ENCODE measurements around the gene ABCA3.

Gene ABCA3

GRCh38 chr16:2308089-2308962 is 32.2 kb downstream of the ABCA3 start:
- DNase-seq (ENCODE audit: low read depth), result no peak

GRCh38 chr16:2299915-2300192 is 40.7 kb downstream of the ABCA3 start:
- DNase-seq (ENCODE audit: low read depth), result no peak

GRCh38 chr16:2299121-2299914 is 41.2 kb downstream of the ABCA3 start:
- no peak for DNase-seq (ENCODE audit: low read depth)

GRCh38 chr16:2298621-2299020 is 41.9 kb downstream of the ABCA3 start:
- no peak for DNase-seq (ENCODE audit: low read depth)

GRCh38 chr16:2297506-2297860 is 43.0 kb downstream of the ABCA3 start:
- no peak for DNase-seq (ENCODE audit: low read depth)

- no peak for DNase-seq (ENCODE audit: low read depth)
Measured at GRCh38 chr16:2296661-2297505, 43.6 kb downstream of the ABCA3 start.

- no peak for DNase-seq (ENCODE audit: low read depth)
Measured at GRCh38 chr16:2295056-2295798, 45.3 kb downstream of the ABCA3 start.

GRCh38 chr16:2292221-2292620 is 48.3 kb downstream of the ABCA3 start:
- no peak for DNase-seq (ENCODE audit: low read depth)

- no peak for DNase-seq (ENCODE audit: low read depth)
Measured at GRCh38 chr16:2289282-2289681, 51.2 kb downstream of the ABCA3 start.

- no peak for DNase-seq (ENCODE audit: low read depth)
Measured at GRCh38 chr16:2288726-2289125, 51.8 kb downstream of the ABCA3 start.

GRCh38 chr16:2287916-2288547 is 52.5 kb downstream of the ABCA3 start:
- DNase-seq (ENCODE audit: low read depth), result no peak

- DNase-seq (ENCODE audit: low read depth), result no peak
Measured at GRCh38 chr16:2286550-2286949, 54.0 kb downstream of the ABCA3 start.

- no peak for DNase-seq (ENCODE audit: low read depth)
Measured at GRCh38 chr16:2285731-2286191, 54.8 kb downstream of the ABCA3 start.

- no peak for DNase-seq (ENCODE audit: low read depth)
Measured at GRCh38 chr16:2284797-2285576, 55.5 kb downstream of the ABCA3 start.

- DNase-seq (ENCODE audit: low read depth), result no peak
Measured at GRCh38 chr16:2284001-2284770, 56.3 kb downstream of the ABCA3 start.

GRCh38 chr16:2282866-2283555 is 57.5 kb downstream of the ABCA3 start:
- no peak for DNase-seq (ENCODE audit: low read depth)

GRCh38 chr16:2282262-2282661 is 58.3 kb downstream of the ABCA3 start:
- DNase-seq (ENCODE audit: low read depth), result no peak

GRCh38 chr16:2280981-2281542 is 59.5 kb downstream of the ABCA3 start:
- no peak for DNase-seq (ENCODE audit: low read depth)

- no peak for DNase-seq (ENCODE audit: low read depth)
Measured at GRCh38 chr16:2280461-2280860, 60.1 kb downstream of the ABCA3 start.

Data from activated gamma-delta T cell treated with anti-CD3 and anti-CD28 coated beads, Interleukin-2, amount 50 U/mL, for 16 hours (primary cell).